Upper lobe of left lung (tissue), 4 donors: ENCODE results near the gene MYOG.

ENCODE experiments used
- EP300 ChIP-seq, 4 donors: sonication (generic); formaldehyde crosslinking; IDR thresholded peaks; one replicate each; pipeline ENCODE4 v1.5.1; 2017; ENCODE audit warnings: antibody characterized with exemption in 4 of 4, control low read depth in 2 of 4
- POLR2A ChIP-seq, 4 donors: fragments of 450-650 bp; IDR thresholded peaks; one replicate each; pipeline ENCODE4 v1.5.1; 2016 to 2017; ENCODE audit warnings: antibody characterized with exemption in 4 of 4, mild to moderate bottlenecking in 2 of 4
- POLR2AphosphoS5 ChIP-seq, 2 donors: sonication (generic); formaldehyde crosslinking; IDR thresholded peaks; one replicate each; pipeline ENCODE4 v1.5.1; 2017; ENCODE audit warnings: antibody characterized with exemption in 2 of 2
- TF ChIP-seq, protein P1 (sequence below), 6 experiments: fragments of 450-650 bp in 4 of 6; fragments of 200-600 bp in 2 of 6; sonication (generic) in 2 of 6; IDR thresholded peaks; one replicate each; pipeline ENCODE4 v1.5.1; 2016 to 2019; ENCODE audit warnings: antibody characterized with exemption in 6 of 6

GRCh38 chr1:203131548-203132200 is 45.9 kb upstream of the MYOG start:
- TF ChIP-seq, protein P1, sequence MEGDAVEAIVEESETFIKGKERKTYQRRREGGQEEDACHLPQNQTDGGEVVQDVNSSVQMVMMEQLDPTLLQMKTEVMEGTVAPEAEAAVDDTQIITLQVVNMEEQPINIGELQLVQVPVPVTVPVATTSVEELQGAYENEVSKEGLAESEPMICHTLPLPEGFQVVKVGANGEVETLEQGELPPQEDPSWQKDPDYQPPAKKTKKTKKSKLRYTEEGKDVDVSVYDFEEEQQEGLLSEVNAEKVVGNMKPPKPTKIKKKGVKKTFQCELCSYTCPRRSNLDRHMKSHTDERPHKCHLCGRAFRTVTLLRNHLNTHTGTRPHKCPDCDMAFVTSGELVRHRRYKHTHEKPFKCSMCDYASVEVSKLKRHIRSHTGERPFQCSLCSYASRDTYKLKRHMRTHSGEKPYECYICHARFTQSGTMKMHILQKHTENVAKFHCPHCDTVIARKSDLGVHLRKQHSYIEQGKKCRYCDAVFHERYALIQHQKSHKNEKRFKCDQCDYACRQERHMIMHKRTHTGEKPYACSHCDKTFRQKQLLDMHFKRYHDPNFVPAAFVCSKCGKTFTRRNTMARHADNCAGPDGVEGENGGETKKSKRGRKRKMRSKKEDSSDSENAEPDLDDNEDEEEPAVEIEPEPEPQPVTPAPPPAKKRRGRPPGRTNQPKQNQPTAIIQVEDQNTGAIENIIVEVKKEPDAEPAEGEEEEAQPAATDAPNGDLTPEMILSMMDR (IDR thresholded peaks at IDR 0.05) = no peak
- TF ChIP-seq POLR2A (IDR thresholded peaks at IDR 0.05) (no peak), EP300 (IDR thresholded peaks at IDR 0.05) (no peak), POLR2AphosphoS5 (IDR thresholded peaks at IDR 0.05) (no peak)
